IMR-90 (cell line): ENCODE data around the gene MPRIP. TPM values are rescaled to one million over a fixed set of nuclear protein-coding genes. Genes with fewer than 3 reads are reported as not detected.

Experiments
- ATAC-seq: fragments of 200-7000 bp; cut with Tn5 transposase; 2 replicates; pipeline ENCODE4 v1.9.1; 2020; ENCODE audit warnings: low read depth, mild to moderate bottlenecking, moderate library complexity
- BruUV-seq: library from RNA; stranded (reverse); fragments of 400-500 nt; replicated peaks from 2 replicates; lab custom pipeline; 2021; lab: Mats Ljungman, UMichigan
- CTCF ChIA-PET: fragments of 300-600 bp; formaldehyde crosslinking; extraction: SDS; loops from one replicate; lab custom pipeline; 2021; ENCODE audit warnings: antibody characterized with exemption; lab: Yijun Ruan, JAX
- POLR2A ChIA-PET: fragments of 300-600 bp; sonication (Branson Sonifier 250); formaldehyde crosslinking; loops from one replicate; lab custom pipeline; 2022; ENCODE audit warnings: antibody characterized with exemption; ENCODE audit not compliant: unreplicated experiment; lab: Charles Lee
- DNase-seq: peaks from one replicate; pipeline ENCODE4 v3.0.0; 2013
- H2AFZ ChIP-seq: replicated peaks from 2 replicates; pipeline ENCODE3; 2013; ENCODE audit warnings: low read length, mild to moderate bottlenecking; ENCODE audit not compliant: poor library complexity
- H2AK5ac ChIP-seq: 2 replicates; pipeline ENCODE4 v1.6.1; 2013; ENCODE audit warnings: low read depth, low read length, inconsistent platforms
- H2AK9ac ChIP-seq: replicated peaks from 2 replicates; pipeline ENCODE3; 2013; ENCODE audit warnings: mild to moderate bottlenecking, low read depth, low read length, moderate library complexity; ENCODE audit not compliant: poor library complexity
- H2BK120ac ChIP-seq: 2 replicates; pipeline ENCODE4 v1.6.1; 2013; ENCODE audit warnings: low read depth, low read length, inconsistent platforms
- H2BK15ac ChIP-seq: 3 replicates; pipeline ENCODE4 v1.6.1; 2013; ENCODE audit warnings: low read depth, low read length, inconsistent platforms
- H2BK20ac ChIP-seq: 2 replicates; pipeline ENCODE4 v1.6.1; 2013; ENCODE audit warnings: low read depth, mild to moderate bottlenecking, inconsistent platforms, low read length, moderate library complexity
- H2BK5ac ChIP-seq: 2 replicates; pipeline ENCODE4 v1.6.1; 2013; ENCODE audit warnings: mild to moderate bottlenecking, low read depth, low read length, inconsistent platforms; ENCODE audit not compliant: poor library complexity, severe bottlenecking
- H3K14ac ChIP-seq: replicated peaks from 2 replicates; pipeline ENCODE4 v1.6.1; 2013; ENCODE audit warnings: low read depth, low read length, inconsistent platforms
- H3K18ac ChIP-seq: 2 replicates; pipeline ENCODE4 v1.6.1; 2013; ENCODE audit warnings: low read depth, low read length, control low read depth
- H3K23ac ChIP-seq: 2 replicates; pipeline ENCODE4 v1.6.1; 2013; ENCODE audit warnings: low read depth, low read length, inconsistent platforms
- H3K27ac ChIP-seq: 2 replicates; pipeline ENCODE4 v1.5.1; 2013; ENCODE audit warnings: mild to moderate bottlenecking, control low read depth, low read length; ENCODE audit not compliant: insufficient read depth
- H3K27me3 ChIP-seq: 2 replicates; pipeline ENCODE4 v1.6.1; 2013; ENCODE audit warnings: low read length; ENCODE audit not compliant: control insufficient read depth, insufficient read depth
- H3K36me3 ChIP-seq: 2 replicates; pipeline ENCODE4 v1.6.1; 2013; ENCODE audit warnings: low read length, mixed read lengths; ENCODE audit not compliant: control insufficient read depth, insufficient read depth
- H3K4ac ChIP-seq: 2 replicates; pipeline ENCODE4 v1.6.1; 2013; ENCODE audit warnings: low read depth, low read length, inconsistent platforms
- H3K4me1 ChIP-seq: 2 replicates; pipeline ENCODE4 v1.6.1; 2013; ENCODE audit warnings: low read length, mixed read lengths; ENCODE audit not compliant: control insufficient read depth, insufficient read depth
- H3K4me2 ChIP-seq: 2 replicates; pipeline ENCODE4 v1.6.1; 2013; ENCODE audit warnings: low read depth, mild to moderate bottlenecking, control low read depth, low read length, moderate library complexity
- H3K4me3 ChIP-seq: 2 replicates; pipeline ENCODE4 v1.5.1; 2013; ENCODE audit warnings: low read depth, mild to moderate bottlenecking, control low read depth, low read length, moderate library complexity; ENCODE audit not compliant: insufficient read depth
- H3K56ac ChIP-seq: 2 replicates; pipeline ENCODE4 v1.6.1; 2013; ENCODE audit warnings: low read length, inconsistent platforms; ENCODE audit not compliant: insufficient read depth; ENCODE audit errors: extremely low read depth
- H3K79me1 ChIP-seq, 2 experiments: 2 replicates each; pipeline ENCODE4 v1.6.1; 2013; ENCODE audit warnings: low read length in 2 of 2, inconsistent platforms in 1 of 2, low read depth in 1 of 2
- H3K9ac ChIP-seq: 2 replicates; pipeline ENCODE4 v1.6.1; 2013; ENCODE audit warnings: low read depth, low read length, control low read depth
- H3K9me1 ChIP-seq: 2 replicates; pipeline ENCODE4 v1.6.1; 2013; ENCODE audit warnings: low read length, inconsistent platforms; ENCODE audit not compliant: insufficient read depth
- H3K9me3 ChIP-seq: 2 replicates; pipeline ENCODE4 v1.6.1; 2013; ENCODE audit warnings: low read length; ENCODE audit not compliant: control insufficient read depth, insufficient read depth
- H4K20me1 ChIP-seq: 2 replicates; pipeline ENCODE4 v1.6.1; 2013; ENCODE audit warnings: low read length, inconsistent platforms; ENCODE audit not compliant: insufficient read depth
- H4K5ac ChIP-seq: 2 replicates; pipeline ENCODE4 v1.6.1; 2013; ENCODE audit warnings: mild to moderate bottlenecking, low read depth, low read length, control low read depth
- H4K8ac ChIP-seq, 2 experiments: 2 replicates each; pipeline ENCODE4 v1.6.1; 2013; ENCODE audit warnings: low read depth in 2 of 2, low read length in 2 of 2, control low read depth in 1 of 2, inconsistent platforms in 1 of 2
- H4K91ac ChIP-seq: 2 replicates; pipeline ENCODE4 v1.6.1; 2013; ENCODE audit warnings: low read depth, low read length, inconsistent platforms; ENCODE audit not compliant: insufficient read depth
- BHLHE40 ChIP-seq: fragments of 150-350 bp; IDR thresholded peaks from 2 replicates; pipeline ENCODE4 v1.6.1; 2016; ENCODE audit warnings: mild to moderate bottlenecking, low read depth, low read length
- CEBPB ChIP-seq: IDR thresholded peaks from 2 replicates; pipeline ENCODE4 v1.6.1; 2012; ENCODE audit warnings: low read depth, low read length, improper control_type of control experiment
- CHD1 ChIP-seq: IDR thresholded peaks from 2 replicates; pipeline ENCODE4 v1.6.1; 2012; ENCODE audit warnings: low read depth, low read length, improper control_type of control experiment
- FOS ChIP-seq: fragments of 150-350 bp; IDR thresholded peaks from 2 replicates; pipeline ENCODE4 v1.6.1; 2016; ENCODE audit warnings: low read depth, low read length
- MAFK ChIP-seq: IDR thresholded peaks from 2 replicates; pipeline ENCODE4 v1.6.1; 2012; ENCODE audit warnings: low read depth, low read length, improper control_type of control experiment
- MAZ ChIP-seq: IDR thresholded peaks from 2 replicates; pipeline ENCODE4 v1.6.1; 2012; ENCODE audit warnings: low read depth, mild to moderate bottlenecking, low read length, improper control_type of control experiment, moderate library complexity, borderline replicate concordance
- MXI1 ChIP-seq: IDR thresholded peaks from 2 replicates; pipeline ENCODE4 v1.6.1; 2012; ENCODE audit warnings: low read depth, mild to moderate bottlenecking, low read length, moderate library complexity, borderline replicate concordance
- POLR2A ChIP-seq: IDR thresholded peaks from 2 replicates; pipeline ENCODE4 v1.6.1; 2012; ENCODE audit warnings: mild to moderate bottlenecking, low read depth, low read length
- RAD21 ChIP-seq: IDR thresholded peaks from 2 replicates; pipeline ENCODE4 v1.6.1; 2012; ENCODE audit warnings: low read length, improper control_type of control experiment
- RCOR1 ChIP-seq: IDR thresholded peaks from 2 replicates; pipeline ENCODE4 v1.6.1; 2012; ENCODE audit warnings: mild to moderate bottlenecking, low read length, improper control_type of control experiment; ENCODE audit not compliant: insufficient replicate concordance
- SMC3 ChIP-seq: fragments of 150-350 bp; IDR thresholded peaks from 2 replicates; pipeline ENCODE4 v1.6.1; 2016; ENCODE audit warnings: low read depth, mild to moderate bottlenecking, antibody characterized with exemption, low read length, moderate library complexity
- WGBS, 2 experiments: methylation state at CpG; one replicate each; pipeline versions ENCODE4 v1.1.5 to v1.1.7; 2013; ENCODE audit warnings: missing lambda C conversion rate in 2 of 2; ENCODE audit not compliant: insufficient read length in 1 of 2; ENCODE audit errors: extremely low coverage in 2 of 2; 5-methylcytosine and 5-hydroxymethylcytosine counted together
- dilution Hi-C: fragments of 300-500 bp; cut with HindIII; formaldehyde crosslinking; loops from one replicate; pipeline ENCODE4 v1.14.3; 2018; ENCODE audit warnings: low sequenced_read_pairs; ENCODE audit not compliant: unreplicated experiment
- in situ Hi-C: fragments of 300-500 bp; cut with MboI; formaldehyde crosslinking; loops from 3 replicates; pipeline ENCODE4 v1.14.3; 2019; ENCODE audit warnings: low sequenced_read_pairs, inconsistent platforms, mixed read lengths
- intact Hi-C: fragments of 100-400 bp; cut with micrococcal nuclease; formaldehyde crosslinking; loops from 2 replicates; pipeline ENCODE4 v1.10.0; 2022
- polyA plus RNA-seq, 3 experiments: library from polyadenylated mRNA; depleted of rRNA; stranded (reverse); fragments of >200 nt; gene quantifications; 2 replicates each; pipeline ENCODE4 v1.2.3, GENCODE V29; 2012; ENCODE audit warnings: low replicate concordance in 1 of 3
- total RNA-seq: library from RNA; depleted of rRNA; stranded (reverse); fragments of >200 nt; gene quantifications from 2 replicates; pipeline ENCODE4 v1.2.3, GENCODE V29; 2012
- TF ChIP-seq, protein P1 (sequence below): fragments of 150-350 bp; IDR thresholded peaks from 2 replicates; pipeline ENCODE4 v1.6.1; 2016; ENCODE audit warnings: low read depth, mild to moderate bottlenecking, low read length, moderate library complexity, borderline replicate concordance
- TF ChIP-seq, protein P2 (sequence below): fragments of 150-350 bp; IDR thresholded peaks from 2 replicates; pipeline ENCODE4 v1.6.1; 2017; ENCODE audit warnings: mild to moderate bottlenecking, antibody characterized with exemption, low read length, low read depth
- TF ChIP-seq, protein P3 (sequence below): conservative IDR thresholded peaks from 2 replicates; pipeline ENCODE4 v1.5.1; 2012; ENCODE audit warnings: mild to moderate bottlenecking, low read depth, low read length, improper control_type of control experiment

Gene MPRIP
- total and polyA plus RNA-seq, 2 of the 4 experiments (the other 2 are of a cell fraction): 111 to 149 TPM

DNA sequence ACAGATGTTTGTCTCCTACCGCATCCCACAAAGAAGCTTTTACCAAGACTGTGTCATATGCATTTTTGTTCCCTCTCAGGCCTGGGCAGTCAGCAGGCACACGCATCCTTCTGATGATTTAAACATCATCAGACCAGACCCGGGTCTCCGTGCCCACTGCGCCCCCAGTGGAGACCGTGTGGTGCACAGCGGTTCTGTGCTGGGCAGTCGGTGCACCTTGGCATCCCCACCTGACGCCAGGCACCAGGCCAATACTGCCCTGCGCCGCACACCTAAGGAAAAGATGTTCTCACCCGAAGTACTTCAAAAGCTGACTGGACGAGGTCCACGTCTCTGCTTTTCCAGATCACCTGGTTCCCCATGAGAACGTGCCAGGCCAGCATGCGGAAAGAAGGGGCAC lies 174.5 kb downstream of the MPRIP start:
- Histone ChIP-seq H4K91ac (no peak overlapping the region), H4K8ac (no peak overlapping the region), H2BK20ac (no peak overlapping the region), H3K79me1 (peaks cover 3 to 37% of the 10 kb centered on the region in 2 experiments; a peak in 3 of 4 replicates), H3K23ac (no peak overlapping the region), H2AK5ac (no peak overlapping the region), H2BK120ac (no peak overlapping the region), H3K4me2 (no peak overlapping the region), H3K4ac (no peak overlapping the region), H3K9me3 (no peaks in the 10 kb centered on the region), H2AK9ac (no peak overlapping the region), H2BK5ac (no peak overlapping the region), H2BK15ac (no peak overlapping the region), H3K4me3 (no peak overlapping the region), H3K4me1 (no peaks in the 10 kb centered on the region), H3K14ac (no peak overlapping the region), H3K36me3 (peaks cover 83% of the 10 kb centered on the region), H4K20me1 (peaks cover 18% of the 10 kb centered on the region), H3K27ac (no peak overlapping the region), H4K5ac (no peak overlapping the region), H3K18ac (no peak overlapping the region), H2AFZ (no peak overlapping the region), H3K56ac (no peak overlapping the region), H3K9ac (no peak overlapping the region), H3K27me3 (no peaks in the 10 kb centered on the region), H3K9me1 (0 out of 2 replicates have a peak, but pooled peaks cover 5% of the 10 kb centered on the region)
- ATAC-seq (no peak), DNase-seq (no peak)
- intact Hi-C loops: no loop called here
- 99% methylated on average over 11 of the region's 16 CpGs; no CpG with 5 or more reads in 1 of the 2 experiments for WGBS, 2 experiments
- dilution Hi-C loops: no loop called here
- CTCF ChIA-PET: no interaction called here
- POLR2A ChIA-PET: no interaction called here
- in situ Hi-C loops: no loop called here
- no TSS peak for BruUV-seq
- TF ChIP-seq MAZ: no peak
- TF ChIP-seq MXI1: no peak
- no peak for TF ChIP-seq CEBPB
- TF ChIP-seq, protein P1, sequence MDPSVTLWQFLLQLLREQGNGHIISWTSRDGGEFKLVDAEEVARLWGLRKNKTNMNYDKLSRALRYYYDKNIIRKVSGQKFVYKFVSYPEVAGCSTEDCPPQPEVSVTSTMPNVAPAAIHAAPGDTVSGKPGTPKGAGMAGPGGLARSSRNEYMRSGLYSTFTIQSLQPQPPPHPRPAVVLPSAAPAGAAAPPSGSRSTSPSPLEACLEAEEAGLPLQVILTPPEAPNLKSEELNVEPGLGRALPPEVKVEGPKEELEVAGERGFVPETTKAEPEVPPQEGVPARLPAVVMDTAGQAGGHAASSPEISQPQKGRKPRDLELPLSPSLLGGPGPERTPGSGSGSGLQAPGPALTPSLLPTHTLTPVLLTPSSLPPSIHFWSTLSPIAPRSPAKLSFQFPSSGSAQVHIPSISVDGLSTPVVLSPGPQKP: no peak
- TF ChIP-seq SMC3: no peak
- TF ChIP-seq, protein P2, sequence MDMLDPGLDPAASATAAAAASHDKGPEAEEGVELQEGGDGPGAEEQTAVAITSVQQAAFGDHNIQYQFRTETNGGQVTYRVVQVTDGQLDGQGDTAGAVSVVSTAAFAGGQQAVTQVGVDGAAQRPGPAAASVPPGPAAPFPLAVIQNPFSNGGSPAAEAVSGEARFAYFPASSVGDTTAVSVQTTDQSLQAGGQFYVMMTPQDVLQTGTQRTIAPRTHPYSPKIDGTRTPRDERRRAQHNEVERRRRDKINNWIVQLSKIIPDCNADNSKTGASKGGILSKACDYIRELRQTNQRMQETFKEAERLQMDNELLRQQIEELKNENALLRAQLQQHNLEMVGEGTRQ: no peak
- no peak for TF ChIP-seq BHLHE40
- TF ChIP-seq RAD21: no peak
- no peak for TF ChIP-seq RCOR1
- TF ChIP-seq MAFK: no peak
- TF ChIP-seq POLR2A: no peak
- TF ChIP-seq, protein P3, sequence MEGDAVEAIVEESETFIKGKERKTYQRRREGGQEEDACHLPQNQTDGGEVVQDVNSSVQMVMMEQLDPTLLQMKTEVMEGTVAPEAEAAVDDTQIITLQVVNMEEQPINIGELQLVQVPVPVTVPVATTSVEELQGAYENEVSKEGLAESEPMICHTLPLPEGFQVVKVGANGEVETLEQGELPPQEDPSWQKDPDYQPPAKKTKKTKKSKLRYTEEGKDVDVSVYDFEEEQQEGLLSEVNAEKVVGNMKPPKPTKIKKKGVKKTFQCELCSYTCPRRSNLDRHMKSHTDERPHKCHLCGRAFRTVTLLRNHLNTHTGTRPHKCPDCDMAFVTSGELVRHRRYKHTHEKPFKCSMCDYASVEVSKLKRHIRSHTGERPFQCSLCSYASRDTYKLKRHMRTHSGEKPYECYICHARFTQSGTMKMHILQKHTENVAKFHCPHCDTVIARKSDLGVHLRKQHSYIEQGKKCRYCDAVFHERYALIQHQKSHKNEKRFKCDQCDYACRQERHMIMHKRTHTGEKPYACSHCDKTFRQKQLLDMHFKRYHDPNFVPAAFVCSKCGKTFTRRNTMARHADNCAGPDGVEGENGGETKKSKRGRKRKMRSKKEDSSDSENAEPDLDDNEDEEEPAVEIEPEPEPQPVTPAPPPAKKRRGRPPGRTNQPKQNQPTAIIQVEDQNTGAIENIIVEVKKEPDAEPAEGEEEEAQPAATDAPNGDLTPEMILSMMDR: no peak
- TF ChIP-seq FOS: no peak
- no peak for TF ChIP-seq CHD1
